H1 (cell line): ENCODE data around the gene TXNIP. TPM values are rescaled to one million over a fixed set of nuclear protein-coding genes. Genes with fewer than 3 reads are reported as not detected.

Experiments
- CTCF ChIA-PET: fragments of 300-600 bp; sonication (Branson Sonifier 250); formaldehyde crosslinking; loops from one replicate; lab custom pipeline; 2021; ENCODE audit not compliant: partially characterized antibody; lab: Charles Lee
- POLR2A ChIA-PET: fragments of 300-600 bp; sonication (Branson Sonifier 250); formaldehyde crosslinking; loops from one replicate; lab custom pipeline; 2021; ENCODE audit warnings: inconsistent platforms; ENCODE audit not compliant: partially characterized antibody; lab: Charles Lee
- DNase-seq, 2 experiments: peaks; one replicate each; pipeline versions ENCODE4 v3.0.0 to v3.0.0-alpha.2; 2010 to 2022; ENCODE audit warnings: low spot score in 2 of 2, low read depth in 1 of 2, mixed read lengths in 1 of 2
- FAIRE-seq: peaks from 2 replicates; lab custom pipeline; 2011; peaks lifted over from hg19 to GRCh38; lab: Jason Lieb, UNC
- H2AFZ ChIP-seq: 2 replicates; pipeline ENCODE4 v1.8.1; 2012; ENCODE audit warnings: low read length, inconsistent platforms
- H2AK5ac ChIP-seq: 2 replicates; pipeline ENCODE4 v1.6.1; 2013; ENCODE audit warnings: low read depth, low read length
- H2BK120ac ChIP-seq: replicated peaks from 2 replicates; pipeline ENCODE3; 2013; ENCODE audit warnings: low read depth, low read length, inconsistent platforms
- H2BK12ac ChIP-seq: 2 replicates; pipeline ENCODE4 v1.6.1; 2013; ENCODE audit warnings: low read depth, low read length
- H2BK15ac ChIP-seq: 2 replicates; pipeline ENCODE4 v1.6.1; 2013; ENCODE audit warnings: low read length
- H2BK20ac ChIP-seq: 2 replicates; pipeline ENCODE4 v1.6.1; 2013; ENCODE audit warnings: low read length
- H2BK5ac ChIP-seq: 2 replicates; pipeline ENCODE4 v1.6.1; 2013; ENCODE audit warnings: low read depth, low read length
- H3K14ac ChIP-seq: 2 replicates; pipeline ENCODE4 v1.6.1; 2013; ENCODE audit warnings: inconsistent platforms; ENCODE audit not compliant: insufficient read length
- H3K18ac ChIP-seq: 2 replicates; pipeline ENCODE4 v1.6.1; 2013; ENCODE audit warnings: low read length; ENCODE audit errors: extremely low read depth
- H3K23ac ChIP-seq: 2 replicates; pipeline ENCODE4 v1.6.1; 2013; ENCODE audit warnings: inconsistent platforms; ENCODE audit not compliant: insufficient read length
- H3K23me2 ChIP-seq: 2 replicates; pipeline ENCODE4 v1.6.1; 2013; ENCODE audit warnings: low read depth, low read length
- H3K27ac ChIP-seq: 2 replicates; pipeline ENCODE4 v1.6.1; 2011; ENCODE audit warnings: low read depth, low read length, inconsistent platforms
- H3K27me3 ChIP-seq, 4 experiments: replicated peaks in 1 of 4; 1 replicate in 1 of 4; 2 replicates in 3 of 4; pipeline versions ENCODE4 v1.6.1 to v1.8.1; 2011 to 2013; ENCODE audit warnings: low read length in 3 of 4, mild to moderate bottlenecking in 3 of 4, inconsistent platforms in 2 of 4, mixed read lengths in 2 of 4, moderate library complexity in 1 of 4; ENCODE audit not compliant: control insufficient read depth in 3 of 4, insufficient read depth in 3 of 4; ENCODE audit errors: extremely low read depth in 1 of 4
- H3K36me3 ChIP-seq, 4 experiments: 2 replicates each; pipeline versions ENCODE4 v1.6.1 to v1.8.1; 2011 to 2013; ENCODE audit warnings: mild to moderate bottlenecking in 4 of 4, low read length in 3 of 4, moderate library complexity in 2 of 4, control low read depth in 1 of 4, inconsistent platforms in 1 of 4; ENCODE audit not compliant: insufficient read depth in 4 of 4, control insufficient read depth in 2 of 4
- H3K4ac ChIP-seq: replicated peaks from 2 replicates; pipeline ENCODE3; 2013; ENCODE audit warnings: low read length, low read depth, mixed read lengths, inconsistent platforms; ENCODE audit not compliant: insufficient read length
- H3K4me1 ChIP-seq, 4 experiments: replicated peaks in 1 of 4; 1 replicate in 1 of 4; 2 replicates in 3 of 4; pipeline versions ENCODE4 v1.6.1 to v1.8.1; 2011 to 2013; ENCODE audit warnings: low read length in 3 of 4, inconsistent platforms in 2 of 4, mixed read lengths in 1 of 4; ENCODE audit not compliant: insufficient read depth in 4 of 4, control insufficient read depth in 3 of 4
- H3K4me2 ChIP-seq, 2 experiments: 2 replicates each; pipeline versions ENCODE4 v1.6.1 to v1.8.1; 2011 to 2013; ENCODE audit warnings: low read depth in 2 of 2, low read length in 2 of 2, control low read depth in 1 of 2, inconsistent platforms in 1 of 2, mild to moderate bottlenecking in 1 of 2; ENCODE audit not compliant: insufficient read depth in 1 of 2
- H3K4me3 ChIP-seq, 4 experiments: fragments of 200-600, 300-600 bp in 1 of 4; sonication (generic), shearing (Covaris generic), sonication (Bioruptor Twin) in 1 of 4; 2 replicates each; pipeline versions ENCODE4 v1.5.1 to v1.8.1; 2011 to 2016; ENCODE audit warnings: low read length in 4 of 4, low read depth in 3 of 4, control low read depth in 2 of 4, inconsistent platforms in 2 of 4, mild to moderate bottlenecking in 2 of 4, mixed read lengths in 1 of 4, moderate library complexity in 1 of 4; ENCODE audit not compliant: insufficient read depth in 2 of 4; ENCODE audit errors: extremely low read depth in 1 of 4
- H3K56ac ChIP-seq: replicated peaks from 2 replicates; pipeline ENCODE3; 2013; ENCODE audit warnings: low read depth, mild to moderate bottlenecking, mixed read lengths, low read length, inconsistent platforms; ENCODE audit not compliant: insufficient read length
- H3K79me1 ChIP-seq: 2 replicates; pipeline ENCODE4 v1.6.1; 2013; ENCODE audit warnings: low read depth, low read length, control low read depth
- H3K79me2 ChIP-seq, 2 experiments: 2 replicates each; pipeline versions ENCODE4 v1.6.1 to v1.8.1; 2012 to 2013; ENCODE audit warnings: low read length in 2 of 2, mild to moderate bottlenecking in 2 of 2, inconsistent platforms in 1 of 2; ENCODE audit not compliant: insufficient read depth in 2 of 2, control insufficient read depth in 1 of 2
- H3K9ac ChIP-seq, 4 experiments: replicated peaks in 1 of 4; 1 replicate in 1 of 4; 2 replicates in 3 of 4; pipeline versions ENCODE4 v1.6.1 to v1.8.1; 2011 to 2013; ENCODE audit warnings: low read depth in 3 of 4, low read length in 3 of 4, control low read depth in 2 of 4, mild to moderate bottlenecking in 2 of 4, moderate library complexity in 2 of 4, inconsistent platforms in 1 of 4; ENCODE audit errors: extremely low read depth in 1 of 4
- H3K9me3 ChIP-seq, 2 experiments: 2 replicates each; pipeline versions ENCODE4 v1.6.1 to v1.8.1; 2012 to 2013; ENCODE audit warnings: mild to moderate bottlenecking in 2 of 2, moderate library complexity in 2 of 2, control low read depth in 1 of 2, inconsistent platforms in 1 of 2, low read depth in 1 of 2, low read length in 1 of 2, mixed read lengths in 1 of 2; ENCODE audit not compliant: insufficient read depth in 2 of 2
- H4K20me1 ChIP-seq, 2 experiments: replicated peaks in 1 of 2; 2 replicates each; pipeline versions ENCODE3 to v1.8.1; 2011 to 2013; ENCODE audit warnings: inconsistent platforms in 2 of 2, low read length in 2 of 2, mild to moderate bottlenecking in 1 of 2; ENCODE audit not compliant: insufficient read depth in 2 of 2, control insufficient read depth in 1 of 2
- H4K5ac ChIP-seq: 2 replicates; pipeline ENCODE4 v1.6.1; 2013; ENCODE audit warnings: low read length, low read depth, mixed read lengths, inconsistent platforms; ENCODE audit not compliant: insufficient read length
- H4K8ac ChIP-seq: 2 replicates; pipeline ENCODE4 v1.8.0; 2013; ENCODE audit warnings: mild to moderate bottlenecking, moderate library complexity, low read length, inconsistent platforms; ENCODE audit not compliant: insufficient read depth; ENCODE audit errors: extremely low read depth
- H4K91ac ChIP-seq: replicated peaks from 2 replicates; pipeline ENCODE3; 2013; ENCODE audit warnings: low read length, mixed read lengths, inconsistent platforms; ENCODE audit not compliant: insufficient read length
- CBX8 ChIP-seq: fragments of 300-800, 300-1000 bp; sonication (generic); IDR thresholded peaks from 2 replicates; pipeline ENCODE4 v1.7.1; 2016; ENCODE audit warnings: low read depth, low read length, borderline replicate concordance
- EGR1 ChIP-seq: IDR thresholded peaks from 2 replicates; pipeline ENCODE4 v1.6.1; 2011; ENCODE audit warnings: low read depth, low read length, borderline replicate concordance
- EZH2 ChIP-seq: fragments of 200-600 bp; sonication (generic); IDR thresholded peaks from 2 replicates; pipeline ENCODE4 v1.7.1; 2012; ENCODE audit warnings: low read depth, mild to moderate bottlenecking, moderate library complexity, low read length, inconsistent platforms; ENCODE audit not compliant: severe bottlenecking
- RAD21 ChIP-seq, 2 experiments: IDR thresholded peaks in 1 of 2; conservative IDR thresholded peaks in 1 of 2; 2 replicates each; pipeline ENCODE4 v1.6.1; 2011; ENCODE audit warnings: low read depth in 2 of 2, low read length in 2 of 2, improper control_type of control experiment in 1 of 2, inconsistent platforms in 1 of 2, mild to moderate bottlenecking in 1 of 2, moderate library complexity in 1 of 2
- RNF2 ChIP-seq: fragments of 200-900, 300-1000 bp; sonication (generic); IDR thresholded peaks from 2 replicates; pipeline ENCODE4 v1.7.1; 2016; ENCODE audit warnings: borderline replicate concordance, low read depth, mild to moderate bottlenecking, antibody characterized with exemption, low read length; ENCODE audit not compliant: poor library complexity, severe bottlenecking; ENCODE audit errors: missing control alignments
- TEAD4 ChIP-seq: IDR thresholded peaks from 2 replicates; pipeline ENCODE4 v1.6.1; 2012; ENCODE audit warnings: low read depth, low read length, inconsistent platforms, mixed read lengths
- WGBS, 2 experiments: shearing (Covaris generic) in 1 of 2; methylation state at CpG; one replicate each; pipeline versions ENCODE4 v1.1.6 to v1.1.7; 2013 to 2015; ENCODE audit warnings: low lambda C conversion rate in 2 of 2, mixed read lengths in 2 of 2, inconsistent platforms in 1 of 2, low coverage in 1 of 2, missing lambda C conversion rate in 1 of 2; ENCODE audit not compliant: insufficient replicate concordance in 2 of 2, insufficient coverage in 1 of 2, insufficient read length in 1 of 2; ENCODE audit errors: extremely low coverage in 1 of 2, missing lambda C conversion rate in 1 of 2; 5-methylcytosine and 5-hydroxymethylcytosine counted together
- polyA plus RNA-seq, 7 experiments: library from polyadenylated mRNA; depleted of rRNA in 3 of 7; stranded (reverse) in 5 of 7; unstranded in 2 of 7; fragments of >200 nt in 5 of 7; fragments of 200-250 nt in 2 of 7; gene quantifications; 1 replicate in 5 of 7; 2 replicates in 1 of 7; 4 replicates in 1 of 7; pipeline versions ENCODE4 v1.2.1 to v1.2.3, GENCODE V29; 2011 to 2013; ENCODE audit warnings: missing spikeins in 2 of 7, mixed read lengths in 2 of 7
- total RNA-seq: library from RNA; stranded (reverse); fragmentation: NEBNext Ultra II Directional; extraction: Animal tissue kit (Norgen Biotek cat#: 25700); gene quantifications from 2 replicates; pipeline ENCODE4 v1.2.1, GENCODE V29; 2021

The TXNIP gene
- total and polyA plus RNA-seq, 2 of the 8 experiments (the other 6 are each of a cell fraction or from before 2014, with no cell fraction given): 12.3 to 56.8 TPM

- peak overlapping the region; percentile 56 to 85 (median 82) for H3K4me3 ChIP-seq
- CTCF ChIA-PET: interaction anchor here (3.6 kb wide), 1 partner anchor 18 kb away, joined by 17 read pairs; no protein-coding TSS in a partner anchor
- peaks cover 0 to 20% (median 11%) of the 10 kb centered on the region in 4 experiments; a peak in 6 of 7 replicates for H3K4me1 ChIP-seq
- POLR2A ChIA-PET: interaction anchor here (0.7 to 5.3 kb wide), 4 partner anchors 34 to 74 kb away, joined by 3 to 31 read pairs (median 5); partner anchors contain the start of genes RBM8A and TXNIP
- H3K4me2 ChIP-seq: peak overlapping the region; percentile 93 to 98
- H4K20me1 ChIP-seq: peaks cover 0 to 2% of the 10 kb centered on the region in 2 experiments
- H2BK20ac ChIP-seq: no peak overlapping the region
- H3K36me3 ChIP-seq: no peaks in the 10 kb centered on the region
- no peak overlapping the region for H3K56ac ChIP-seq
- FAIRE-seq: no peak
- H2AFZ ChIP-seq: peak overlapping the region; percentile 40; the same call in 1 of the 2 replicates
- no peak overlapping the region for H4K91ac ChIP-seq
- no peak overlapping the region for H4K8ac ChIP-seq
- no peaks in the 10 kb centered on the region for H3K79me1 ChIP-seq
- no peak overlapping the region for H3K4ac ChIP-seq
- no peak for TF ChIP-seq RAD21 (IDR thresholded peaks at IDR 0.05 in 1 of 2, conservative IDR thresholded peaks at IDR 0.05 in 1 of 2; ENCODE audit: low read depth in 2 of 2, low read length in 2 of 2)
- no peak for TF ChIP-seq EZH2
- peak; percentile 28 for TF ChIP-seq RNF2
- TF ChIP-seq CBX8: no peak
- no peak for TF ChIP-seq TEAD4
- TF ChIP-seq EGR1: no peak
- TF ChIP-seq, all 59 proteins: peak for 1
- no peak overlapping the region for H2BK15ac ChIP-seq
- no peaks in the 10 kb centered on the region for H3K79me2 ChIP-seq
- H3K9ac ChIP-seq: no peak overlapping the region
- no peak overlapping the region for H4K5ac ChIP-seq
- H2BK12ac ChIP-seq: peak overlapping the region; percentile 68; the same call in 1 of the 2 replicates
- no peak overlapping the region for H3K14ac ChIP-seq
- no peak overlapping the region for H2BK5ac ChIP-seq
- H3K27ac ChIP-seq: no peak overlapping the region
- peaks cover 25% of the 10 kb centered on the region for H3K23me2 ChIP-seq
- peaks cover 25 to 70% (median 63%) of the 10 kb centered on the region in 4 experiments for H3K27me3 ChIP-seq
- no peak overlapping the region for H2AK5ac ChIP-seq
- no peak overlapping the region for H2BK120ac ChIP-seq
- no peak overlapping the region for H3K23ac ChIP-seq
- H3K18ac ChIP-seq: no peak overlapping the region
- peak in 1 of 2 experiments; percentile 66 for DNase-seq
- 1% methylated on average over 22 of the region's 22 CpGs; no CpG with 5 or more reads in 1 of the 2 experiments for WGBS, 2 experiments
- no peaks in the 10 kb centered on the region for H3K9me3 ChIP-seq
Observed at GRCh38 chr1:145961109-145961424, 35.3 kb downstream of the TXNIP start.
